Mammary epithelial cell (primary cell): ENCODE results near the gene SPNS3.

Experiments used
- EZH2 ChIP-seq: IDR thresholded peaks from 2 replicates; pipeline ENCODE4 v1.6.1; 2012; ENCODE audit warnings: low read length, inconsistent platforms, borderline replicate concordance
- TF ChIP-seq, protein P1 (sequence below), 2 donors: IDR thresholded peaks in 1 of 2; conservative IDR thresholded peaks in 1 of 2; 2 replicates each; pipeline ENCODE4 v1.5.1; 2011 to 2012; ENCODE audit warnings: inconsistent platforms in 2 of 2, low read length in 2 of 2, mild to moderate bottlenecking in 2 of 2, control low read depth in 1 of 2, low read depth in 1 of 2; ENCODE audit not compliant: insufficient read depth in 1 of 2; ENCODE audit errors: extremely low read depth in 1 of 2

GRCh38 chr17:4490637-4491061 is 56.9 kb downstream of the SPNS3 start:
- TF ChIP-seq, protein P1, sequence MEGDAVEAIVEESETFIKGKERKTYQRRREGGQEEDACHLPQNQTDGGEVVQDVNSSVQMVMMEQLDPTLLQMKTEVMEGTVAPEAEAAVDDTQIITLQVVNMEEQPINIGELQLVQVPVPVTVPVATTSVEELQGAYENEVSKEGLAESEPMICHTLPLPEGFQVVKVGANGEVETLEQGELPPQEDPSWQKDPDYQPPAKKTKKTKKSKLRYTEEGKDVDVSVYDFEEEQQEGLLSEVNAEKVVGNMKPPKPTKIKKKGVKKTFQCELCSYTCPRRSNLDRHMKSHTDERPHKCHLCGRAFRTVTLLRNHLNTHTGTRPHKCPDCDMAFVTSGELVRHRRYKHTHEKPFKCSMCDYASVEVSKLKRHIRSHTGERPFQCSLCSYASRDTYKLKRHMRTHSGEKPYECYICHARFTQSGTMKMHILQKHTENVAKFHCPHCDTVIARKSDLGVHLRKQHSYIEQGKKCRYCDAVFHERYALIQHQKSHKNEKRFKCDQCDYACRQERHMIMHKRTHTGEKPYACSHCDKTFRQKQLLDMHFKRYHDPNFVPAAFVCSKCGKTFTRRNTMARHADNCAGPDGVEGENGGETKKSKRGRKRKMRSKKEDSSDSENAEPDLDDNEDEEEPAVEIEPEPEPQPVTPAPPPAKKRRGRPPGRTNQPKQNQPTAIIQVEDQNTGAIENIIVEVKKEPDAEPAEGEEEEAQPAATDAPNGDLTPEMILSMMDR (conservative IDR thresholded peaks at IDR 0.05 in 1 of 2, IDR thresholded peaks at IDR 0.05 in 1 of 2; ENCODE audit: extremely low read depth in 1 of 2, insufficient read depth in 1 of 2, low read depth in 1 of 2, low read length in 2 of 2): no peak
- no peak for TF ChIP-seq EZH2
